HG03521 (cell line): ENCODE measurements around the gene GAA.

Experiments
- ATAC-seq: cut with Tn5 transposase; IDR thresholded peaks from one replicate; pipeline ENCODE4 v1.9.1; 2021; ENCODE audit warnings: mild to moderate bottlenecking, moderate library complexity; ENCODE audit not compliant: unreplicated experiment

The GAA gene

DNA sequence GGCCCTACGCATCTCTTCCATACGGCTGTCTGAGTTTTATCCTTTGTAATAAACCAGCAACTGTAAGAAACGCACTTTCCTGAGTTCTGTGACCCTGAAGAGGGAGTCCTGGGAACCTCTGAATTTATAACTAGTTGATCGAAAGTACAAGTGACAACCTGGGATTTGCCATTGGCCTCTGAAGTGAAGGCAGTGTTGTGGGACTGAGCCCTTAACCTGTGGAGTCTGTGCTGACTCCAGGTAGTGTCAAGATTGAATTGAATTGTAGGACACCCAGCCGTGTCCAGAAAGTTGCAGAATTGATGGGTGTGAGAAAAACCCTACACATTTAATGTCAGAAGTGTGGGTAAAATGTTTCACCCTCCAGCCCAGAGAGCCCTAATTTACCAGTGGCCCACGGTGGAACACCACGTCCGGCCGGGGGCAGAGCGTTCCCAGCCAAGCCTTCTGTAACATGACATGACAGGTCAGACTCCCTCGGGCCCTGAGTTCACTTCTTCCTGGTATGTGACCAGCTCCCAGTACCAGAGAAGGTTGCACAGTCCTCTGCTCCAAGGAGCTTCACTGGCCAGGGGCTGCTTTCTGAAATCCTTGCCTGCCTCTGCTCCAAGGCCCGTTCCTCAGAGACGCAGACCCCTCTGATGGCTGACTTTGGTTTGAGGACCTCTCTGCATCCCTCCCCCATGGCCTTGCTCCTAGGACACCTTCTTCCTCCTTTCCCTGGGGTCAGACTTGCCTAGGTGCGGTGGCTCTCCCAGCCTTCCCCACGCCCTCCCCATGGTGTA lies 1.5 kb downstream of the GAA start:
- no peak for ATAC-seq

GRCh38 chr17:80103449-80104085 lies 2.2 kb downstream of the GAA start:
- no peak for ATAC-seq

DNA sequence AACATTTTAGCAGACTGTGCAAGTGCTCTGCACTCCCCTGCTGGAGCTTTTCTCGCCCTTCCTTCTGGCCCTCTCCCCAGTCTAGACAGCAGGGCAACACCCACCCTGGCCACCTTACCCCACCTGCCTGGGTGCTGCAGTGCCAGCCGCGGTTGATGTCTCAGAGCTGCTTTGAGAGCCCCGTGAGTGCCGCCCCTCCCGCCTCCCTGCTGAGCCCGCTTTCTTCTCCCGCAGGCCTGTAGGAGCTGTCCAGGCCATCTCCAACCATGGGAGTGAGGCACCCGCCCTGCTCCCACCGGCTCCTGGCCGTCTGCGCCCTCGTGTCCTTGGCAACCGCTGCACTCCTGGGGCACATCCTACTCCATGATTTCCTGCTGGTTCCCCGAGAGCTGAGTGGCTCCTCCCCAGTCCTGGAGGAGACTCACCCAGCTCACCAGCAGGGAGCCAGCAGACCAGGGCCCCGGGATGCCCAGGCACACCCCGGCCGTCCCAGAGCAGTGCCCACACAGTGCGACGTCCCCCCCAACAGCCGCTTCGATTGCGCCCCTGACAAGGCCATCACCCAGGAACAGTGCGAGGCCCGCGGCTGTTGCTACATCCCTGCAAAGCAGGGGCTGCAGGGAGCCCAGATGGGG lies 3.1 kb downstream of the GAA start:
- ATAC-seq, result no peak

DNA sequence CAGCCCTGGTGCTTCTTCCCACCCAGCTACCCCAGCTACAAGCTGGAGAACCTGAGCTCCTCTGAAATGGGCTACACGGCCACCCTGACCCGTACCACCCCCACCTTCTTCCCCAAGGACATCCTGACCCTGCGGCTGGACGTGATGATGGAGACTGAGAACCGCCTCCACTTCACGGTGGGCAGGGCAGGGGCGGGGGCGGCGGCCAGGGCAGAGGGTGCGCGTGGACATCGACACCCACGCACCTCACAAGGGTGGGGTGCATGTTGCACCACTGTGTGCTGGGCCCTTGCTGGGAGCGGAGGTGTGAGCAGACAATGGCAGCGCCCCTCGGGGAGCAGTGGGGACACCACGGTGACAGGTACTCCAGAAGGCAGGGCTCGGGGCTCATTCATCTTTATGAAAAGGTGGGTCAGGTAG lies 3.6 kb downstream of the GAA start:
- no peak for ATAC-seq

GRCh38 chr17:80105762-80106161 lies 4.4 kb downstream of the GAA start:
- ATAC-seq, result no peak

GRCh38 chr17:80106176-80106575 lies 4.8 kb downstream of the GAA start:
- ATAC-seq, result no peak

DNA sequence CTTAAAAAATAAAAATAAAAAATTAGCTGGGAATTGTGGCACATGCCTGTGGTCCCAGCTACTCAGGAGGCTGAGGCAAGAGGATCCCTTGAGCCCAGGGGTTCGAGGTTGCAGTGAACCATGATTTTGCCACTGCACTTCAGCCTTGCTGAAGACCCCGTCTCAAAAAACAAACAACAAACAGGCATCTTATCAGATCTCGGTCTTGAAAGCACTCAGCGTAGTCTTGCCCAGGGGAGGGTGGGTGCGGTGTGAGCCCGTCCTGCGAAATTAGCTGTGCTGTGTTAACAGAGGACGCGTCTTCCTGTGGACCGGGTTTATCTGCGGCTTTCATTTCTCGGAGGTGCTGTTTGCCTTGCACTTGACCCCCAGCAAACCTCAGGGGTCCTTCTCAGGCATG lies 5.4 kb downstream of the GAA start:
- ATAC-seq, result no peak

- ATAC-seq, result no peak
These were observed 6.0 kb downstream of the GAA start for GRCh38 chr17:80107231-80108021.

DNA sequence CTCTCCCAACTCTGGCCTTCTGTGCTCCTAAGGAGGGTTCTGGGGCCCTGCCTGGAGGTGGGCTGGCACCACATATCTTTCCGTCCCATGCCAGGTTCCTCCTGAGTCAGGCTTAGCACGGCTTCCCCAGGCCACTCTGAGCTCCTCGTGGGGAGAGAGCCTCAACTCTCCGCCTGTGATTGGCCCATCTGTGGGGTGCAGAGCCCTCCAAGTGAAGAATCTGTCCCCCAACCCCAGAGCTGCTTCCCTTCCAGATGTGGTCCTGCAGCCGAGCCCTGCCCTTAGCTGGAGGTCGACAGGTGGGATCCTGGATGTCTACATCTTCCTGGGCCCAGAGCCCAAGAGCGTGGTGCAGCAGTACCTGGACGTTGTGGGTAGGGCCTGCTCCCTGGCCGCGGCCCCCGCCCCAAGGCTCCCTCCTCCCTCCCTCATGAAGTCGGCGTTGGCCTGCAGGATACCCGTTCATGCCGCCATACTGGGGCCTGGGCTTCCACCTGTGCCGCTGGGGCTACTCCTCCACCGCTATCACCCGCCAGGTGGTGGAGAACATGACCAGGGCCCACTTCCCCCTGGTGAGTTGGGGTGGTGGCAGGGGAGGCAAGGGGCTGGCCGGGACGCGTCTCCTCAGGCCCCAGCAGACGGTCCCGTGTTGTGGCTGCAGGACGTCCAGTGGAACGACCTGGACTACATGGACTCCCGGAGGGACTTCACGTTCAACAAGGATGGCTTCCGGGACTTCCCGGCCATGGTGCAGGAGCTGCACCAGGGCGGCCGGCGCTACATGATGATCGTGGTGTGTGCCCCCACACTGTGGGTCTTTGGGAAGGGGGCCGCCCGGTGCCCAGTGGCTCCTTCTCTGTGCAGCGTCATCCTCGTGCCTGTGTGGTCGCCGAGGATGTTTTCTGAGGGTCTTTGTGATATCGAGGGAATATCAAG lies 6.9 kb downstream of the GAA start:
- no peak for ATAC-seq

DNA sequence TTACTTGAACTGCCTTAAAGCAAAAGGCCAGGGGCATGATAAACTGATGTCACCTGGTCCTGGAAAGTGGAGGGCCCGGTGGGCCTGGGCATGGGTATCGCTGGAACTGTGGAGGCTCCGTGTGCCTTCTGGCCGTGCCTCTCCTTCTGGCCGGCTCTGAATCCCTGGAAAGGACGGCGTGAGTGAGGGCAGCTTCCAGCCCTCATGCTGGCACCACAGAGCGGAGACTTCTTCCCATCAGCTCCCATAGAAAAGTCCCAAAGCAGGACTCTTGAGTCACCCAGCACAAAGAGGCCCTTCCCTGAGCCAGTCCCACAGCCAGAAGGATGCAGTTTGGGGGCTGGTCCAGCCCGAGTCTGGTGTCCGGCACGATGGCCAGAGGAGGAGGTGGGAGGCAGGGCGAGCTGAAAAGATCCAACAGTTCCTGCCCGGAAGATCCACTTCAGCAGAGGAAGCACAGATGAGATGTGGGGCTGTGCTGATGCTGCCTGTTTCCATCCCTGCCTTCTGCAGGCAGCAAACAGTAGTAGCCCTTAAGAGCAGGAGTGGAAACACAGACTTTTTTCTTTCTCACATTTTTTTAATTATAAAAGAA lies 7.8 kb downstream of the GAA start:
- ATAC-seq, result no peak

DNA sequence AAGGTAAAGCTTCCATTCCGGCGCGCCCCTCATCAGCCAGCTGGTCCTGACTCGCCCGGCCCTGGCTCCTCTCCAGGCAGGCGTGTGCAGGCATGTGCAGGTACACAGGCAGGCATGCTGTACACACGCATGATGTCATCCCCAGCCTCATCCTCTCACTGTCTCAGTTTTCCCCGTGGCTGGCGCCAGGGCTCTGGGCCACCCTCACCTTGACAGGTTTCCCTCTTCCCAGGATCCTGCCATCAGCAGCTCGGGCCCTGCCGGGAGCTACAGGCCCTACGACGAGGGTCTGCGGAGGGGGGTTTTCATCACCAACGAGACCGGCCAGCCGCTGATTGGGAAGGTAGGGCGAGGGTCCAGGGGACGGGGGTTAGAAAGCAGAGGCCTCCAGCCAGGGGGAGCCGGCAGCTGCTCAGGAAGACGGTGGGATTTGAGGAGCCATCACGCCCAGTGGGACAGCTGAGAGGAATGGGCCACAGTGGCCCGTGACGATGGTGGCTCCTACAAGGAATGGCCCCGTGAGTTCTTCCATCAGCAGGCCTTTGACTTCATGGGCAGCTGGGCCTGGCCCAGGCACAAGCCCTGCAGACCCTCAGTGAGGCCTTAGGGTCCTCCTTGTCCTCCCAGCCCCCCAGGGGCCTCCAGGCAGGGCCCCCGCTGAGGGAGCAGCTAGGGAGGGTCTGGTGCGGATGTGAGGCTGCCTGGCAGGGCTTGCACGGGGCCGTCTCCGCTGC lies 8.5 kb downstream of the GAA start:
- ATAC-seq, result no peak

DNA sequence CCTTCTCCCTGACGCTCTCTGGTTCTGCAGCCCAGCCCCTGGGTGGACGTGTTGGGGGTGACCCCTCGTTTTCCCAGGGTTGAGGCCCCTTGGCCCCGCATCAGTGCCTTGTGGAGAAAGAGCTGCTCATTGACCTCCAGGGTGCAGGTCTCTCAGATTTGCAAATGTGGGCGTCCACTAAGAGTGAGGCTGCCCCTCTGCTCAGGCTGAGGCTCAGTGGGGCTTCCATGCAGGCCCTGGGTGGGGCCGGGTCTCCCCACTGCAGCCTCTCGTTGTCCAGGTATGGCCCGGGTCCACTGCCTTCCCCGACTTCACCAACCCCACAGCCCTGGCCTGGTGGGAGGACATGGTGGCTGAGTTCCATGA lies 9.0 kb downstream of the GAA start:
- no peak for ATAC-seq

- ATAC-seq, result no peak
These were observed 9.7 kb downstream of the GAA start for GRCh38 chr17:80110927-80111701.

DNA sequence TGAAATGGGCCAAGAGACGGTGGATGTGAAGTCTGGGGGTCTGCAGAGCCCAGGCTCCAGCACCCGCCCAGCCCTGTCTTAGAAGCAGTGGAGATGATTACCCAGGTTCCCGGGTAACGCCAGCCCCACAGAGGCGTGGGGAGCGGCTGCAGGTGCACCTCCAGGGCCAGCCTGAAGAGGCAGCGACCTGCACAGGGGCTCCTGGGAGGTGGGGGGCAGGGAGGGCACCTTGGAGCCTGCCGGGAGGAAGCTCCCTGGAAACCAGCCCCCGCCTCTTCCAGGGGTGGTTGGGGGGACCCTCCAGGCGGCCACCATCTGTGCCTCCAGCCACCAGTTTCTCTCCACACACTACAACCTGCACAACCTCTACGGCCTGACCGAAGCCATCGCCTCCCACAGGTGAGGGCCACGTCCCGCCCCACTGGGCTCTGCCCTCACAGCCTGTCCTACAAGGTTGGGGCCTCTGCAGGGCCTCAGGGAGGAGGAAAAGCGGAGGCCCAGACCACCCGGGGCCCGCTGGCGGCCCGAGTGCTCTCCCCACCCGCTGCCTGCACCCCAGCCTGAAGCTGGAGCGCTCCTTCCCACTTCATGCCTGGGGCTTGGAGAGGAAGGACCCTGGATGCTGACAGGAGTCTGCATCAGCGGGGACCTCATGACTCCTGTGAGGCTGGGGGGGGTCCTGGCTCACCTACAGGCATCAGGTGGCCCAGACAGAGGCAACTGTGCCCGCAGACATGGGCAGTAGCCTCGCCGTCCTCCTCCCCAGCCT lies 10.5 kb downstream of the GAA start:
- ATAC-seq, result no peak

GRCh38 chr17:80112471-80113032 lies 11.2 kb downstream of the GAA start:
- ATAC-seq, result no peak

DNA sequence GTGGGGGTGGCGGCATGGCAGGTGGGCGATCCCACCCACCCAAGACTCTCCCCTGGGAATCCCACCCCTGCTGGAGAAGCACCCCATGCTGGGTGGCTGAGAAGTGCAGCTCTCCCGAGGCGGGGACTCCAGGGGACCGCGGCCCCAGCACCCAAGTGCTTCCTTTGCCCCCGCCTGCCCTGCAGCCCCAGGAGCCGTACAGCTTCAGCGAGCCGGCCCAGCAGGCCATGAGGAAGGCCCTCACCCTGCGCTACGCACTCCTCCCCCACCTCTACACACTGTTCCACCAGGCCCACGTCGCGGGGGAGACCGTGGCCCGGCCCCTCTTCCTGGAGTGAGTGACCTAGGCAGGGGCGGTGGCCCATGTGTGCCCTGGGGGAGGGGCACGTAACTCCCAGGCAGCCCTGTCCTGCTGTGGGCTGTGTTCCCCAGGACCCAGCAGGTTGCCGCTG lies 11.7 kb downstream of the GAA start:
- ATAC-seq, result no peak

GRCh38 chr17:80114758-80115157 lies 13.4 kb downstream of the GAA start:
- no peak for ATAC-seq
